Cardiac muscle cell (in vitro differentiated cells and primary cell): ENCODE data around the gene GNAT3. TPM values are rescaled to one million over a fixed set of nuclear protein-coding genes. Genes with fewer than 3 reads are reported as not detected.

Experiments
- DNase-seq, 2 donors: peaks; one replicate each; pipeline versions ENCODE4 v3.0.0 to v3.0.0-alpha.2; 2010 to 2017; ENCODE audit warnings: low read depth in 1 of 2, low spot score in 1 of 2
- H3K27ac ChIP-seq: fragments of 200-600 bp; sonication (generic); 2 replicates; pipeline ENCODE4 v1.5.1; 2016
- H3K27me3 ChIP-seq: fragments of 200-600 bp; sonication (generic); 2 replicates; pipeline ENCODE4 v1.6.0; 2016; ENCODE audit warnings: control low read depth
- H3K36me3 ChIP-seq: fragments of 200-600 bp; sonication (generic); 2 replicates; pipeline ENCODE4 v1.5.1; 2016; ENCODE audit warnings: control low read depth
- H3K4me1 ChIP-seq: fragments of 200-600 bp; sonication (generic); 2 replicates; pipeline ENCODE4 v1.8.1; 2017; ENCODE audit warnings: low read depth, mild to moderate bottlenecking, mixed run types
- H3K4me3 ChIP-seq: fragments of 200-600 bp; sonication (generic); 2 replicates; pipeline ENCODE4 v1.5.1; 2016; ENCODE audit warnings: mild to moderate bottlenecking
- H3K9me3 ChIP-seq: fragments of 200-600 bp; sonication (generic); 2 replicates; pipeline ENCODE4 v1.5.1; 2017; ENCODE audit warnings: low read depth, mild to moderate bottlenecking, control low read depth
- CTCF ChIP-seq: IDR thresholded peaks from 2 replicates; pipeline ENCODE4 v1.5.1; 2012; ENCODE audit warnings: low read depth, mild to moderate bottlenecking, low read length
- polyA plus RNA-seq: library from polyadenylated mRNA; unstranded; fragments of >200 nt; fragmentation: Nextera tagmentation; extraction: Ambion mirVana; gene quantifications from 2 replicates; pipeline ENCODE4 v1.2.1, GENCODE V29; 2016
- total RNA-seq: library from RNA; depleted of rRNA; stranded (reverse); fragments of >200 nt; gene quantifications from 2 replicates; pipeline ENCODE4 v1.2.3, GENCODE V29; 2016

The GNAT3 gene
- total and polyA plus RNA-seq, 2 experiments from 2014 or later, result not detected

GRCh38 chr7:80520199-80520598 lies 8.3 kb upstream of the GNAT3 start:
- no peaks in the 10 kb centered on the region for H3K27me3 ChIP-seq
- no peak for DNase-seq
- no peak overlapping the region for H3K4me3 ChIP-seq
- TF ChIP-seq CTCF, result no peak
- H3K27ac ChIP-seq, result no peak overlapping the region
- H3K4me1 ChIP-seq, result peaks cover 12% of the 10 kb centered on the region
- H3K9me3 ChIP-seq, result no peaks in the 10 kb centered on the region
- H3K36me3 ChIP-seq, result no peaks in the 10 kb centered on the region

- no peak for DNase-seq
- TF ChIP-seq CTCF, result no peak
- no peaks in the 10 kb centered on the region for H3K27me3 ChIP-seq
Measured at GRCh38 chr7:80517282-80517747, 5.5 kb upstream of the GNAT3 start.

GRCh38 chr7:80515298-80515697 lies 3.4 kb upstream of the GNAT3 start:
- Histone ChIP-seq H3K27ac (no peak overlapping the region), H3K9me3 (no peaks in the 10 kb centered on the region), H3K4me3 (no peak overlapping the region), H3K4me1 (peaks cover 17% of the 10 kb centered on the region), H3K36me3 (no peaks in the 10 kb centered on the region), H3K27me3 (no peaks in the 10 kb centered on the region)
- TF ChIP-seq CTCF, result no peak
- no peak for DNase-seq

More at GRCh38 chr7:80517282-80517747, 5.5 kb upstream of the GNAT3 start:
- Histone ChIP-seq H3K27ac (peak overlapping the region; percentile 42), H3K36me3 (no peaks in the 10 kb centered on the region), H3K9me3 (no peaks in the 10 kb centered on the region), H3K4me1 (peaks cover 12% of the 10 kb centered on the region), H3K4me3 (no peak overlapping the region)

- no peak for DNase-seq
- Histone ChIP-seq H3K27ac (no peak overlapping the region), H3K36me3 (no peaks in the 10 kb centered on the region), H3K4me1 (peaks cover 21% of the 10 kb centered on the region), H3K9me3 (no peaks in the 10 kb centered on the region), H3K27me3 (no peaks in the 10 kb centered on the region), H3K4me3 (no peak overlapping the region)
- TF ChIP-seq CTCF, result no peak
Measured at GRCh38 chr7:80510021-80510420, 1.8 kb downstream of the GNAT3 start.

- Histone ChIP-seq H3K4me1 (peaks cover 21% of the 10 kb centered on the region), H3K9me3 (no peaks in the 10 kb centered on the region), H3K36me3 (no peaks in the 10 kb centered on the region), H3K27ac (no peak overlapping the region), H3K4me3 (no peak overlapping the region), H3K27me3 (no peaks in the 10 kb centered on the region)
- peak in 1 of 2 donors; percentile 34 for DNase-seq
- TF ChIP-seq CTCF, result no peak
Measured at GRCh38 chr7:80508440-80508839, 3.4 kb downstream of the GNAT3 start.
